ENCODE results near the gene TGM3.

DNA sequence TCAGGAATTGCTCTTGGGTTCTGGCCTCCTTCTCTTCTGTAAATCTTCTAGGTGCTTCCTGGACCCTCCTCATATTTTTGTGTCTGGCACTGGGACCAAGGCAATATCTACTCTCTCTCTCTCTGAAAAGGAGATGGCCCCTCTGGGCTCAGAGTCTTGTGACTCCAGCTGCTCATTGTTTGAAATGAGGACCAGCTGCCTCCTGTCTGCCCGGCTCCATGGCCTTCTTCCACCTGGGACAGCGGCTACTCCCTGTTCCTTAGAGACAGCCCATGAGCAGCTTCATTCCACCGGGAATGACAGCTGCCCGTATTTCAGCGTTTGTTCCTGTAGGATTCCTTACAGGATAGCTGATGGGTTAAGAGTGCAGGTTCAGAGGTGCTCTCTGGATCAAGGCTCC lies 2.9 kb downstream of the TGM3 start:
- TF ChIP-seq, protein P1, sequence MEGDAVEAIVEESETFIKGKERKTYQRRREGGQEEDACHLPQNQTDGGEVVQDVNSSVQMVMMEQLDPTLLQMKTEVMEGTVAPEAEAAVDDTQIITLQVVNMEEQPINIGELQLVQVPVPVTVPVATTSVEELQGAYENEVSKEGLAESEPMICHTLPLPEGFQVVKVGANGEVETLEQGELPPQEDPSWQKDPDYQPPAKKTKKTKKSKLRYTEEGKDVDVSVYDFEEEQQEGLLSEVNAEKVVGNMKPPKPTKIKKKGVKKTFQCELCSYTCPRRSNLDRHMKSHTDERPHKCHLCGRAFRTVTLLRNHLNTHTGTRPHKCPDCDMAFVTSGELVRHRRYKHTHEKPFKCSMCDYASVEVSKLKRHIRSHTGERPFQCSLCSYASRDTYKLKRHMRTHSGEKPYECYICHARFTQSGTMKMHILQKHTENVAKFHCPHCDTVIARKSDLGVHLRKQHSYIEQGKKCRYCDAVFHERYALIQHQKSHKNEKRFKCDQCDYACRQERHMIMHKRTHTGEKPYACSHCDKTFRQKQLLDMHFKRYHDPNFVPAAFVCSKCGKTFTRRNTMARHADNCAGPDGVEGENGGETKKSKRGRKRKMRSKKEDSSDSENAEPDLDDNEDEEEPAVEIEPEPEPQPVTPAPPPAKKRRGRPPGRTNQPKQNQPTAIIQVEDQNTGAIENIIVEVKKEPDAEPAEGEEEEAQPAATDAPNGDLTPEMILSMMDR (tag by site-specific recombination; IDR thresholded peaks at IDR 0.05), result no peak
- TF ChIP-seq, protein P2, sequence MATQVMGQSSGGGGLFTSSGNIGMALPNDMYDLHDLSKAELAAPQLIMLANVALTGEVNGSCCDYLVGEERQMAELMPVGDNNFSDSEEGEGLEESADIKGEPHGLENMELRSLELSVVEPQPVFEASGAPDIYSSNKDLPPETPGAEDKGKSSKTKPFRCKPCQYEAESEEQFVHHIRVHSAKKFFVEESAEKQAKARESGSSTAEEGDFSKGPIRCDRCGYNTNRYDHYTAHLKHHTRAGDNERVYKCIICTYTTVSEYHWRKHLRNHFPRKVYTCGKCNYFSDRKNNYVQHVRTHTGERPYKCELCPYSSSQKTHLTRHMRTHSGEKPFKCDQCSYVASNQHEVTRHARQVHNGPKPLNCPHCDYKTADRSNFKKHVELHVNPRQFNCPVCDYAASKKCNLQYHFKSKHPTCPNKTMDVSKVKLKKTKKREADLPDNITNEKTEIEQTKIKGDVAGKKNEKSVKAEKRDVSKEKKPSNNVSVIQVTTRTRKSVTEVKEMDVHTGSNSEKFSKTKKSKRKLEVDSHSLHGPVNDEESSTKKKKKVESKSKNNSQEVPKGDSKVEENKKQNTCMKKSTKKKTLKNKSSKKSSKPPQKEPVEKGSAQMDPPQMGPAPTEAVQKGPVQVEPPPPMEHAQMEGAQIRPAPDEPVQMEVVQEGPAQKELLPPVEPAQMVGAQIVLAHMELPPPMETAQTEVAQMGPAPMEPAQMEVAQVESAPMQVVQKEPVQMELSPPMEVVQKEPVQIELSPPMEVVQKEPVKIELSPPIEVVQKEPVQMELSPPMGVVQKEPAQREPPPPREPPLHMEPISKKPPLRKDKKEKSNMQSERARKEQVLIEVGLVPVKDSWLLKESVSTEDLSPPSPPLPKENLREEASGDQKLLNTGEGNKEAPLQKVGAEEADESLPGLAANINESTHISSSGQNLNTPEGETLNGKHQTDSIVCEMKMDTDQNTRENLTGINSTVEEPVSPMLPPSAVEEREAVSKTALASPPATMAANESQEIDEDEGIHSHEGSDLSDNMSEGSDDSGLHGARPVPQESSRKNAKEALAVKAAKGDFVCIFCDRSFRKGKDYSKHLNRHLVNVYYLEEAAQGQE (tag by site-specific recombination; IDR thresholded peaks at IDR 0.05), result no peak
- TF ChIP-seq, protein P3, sequence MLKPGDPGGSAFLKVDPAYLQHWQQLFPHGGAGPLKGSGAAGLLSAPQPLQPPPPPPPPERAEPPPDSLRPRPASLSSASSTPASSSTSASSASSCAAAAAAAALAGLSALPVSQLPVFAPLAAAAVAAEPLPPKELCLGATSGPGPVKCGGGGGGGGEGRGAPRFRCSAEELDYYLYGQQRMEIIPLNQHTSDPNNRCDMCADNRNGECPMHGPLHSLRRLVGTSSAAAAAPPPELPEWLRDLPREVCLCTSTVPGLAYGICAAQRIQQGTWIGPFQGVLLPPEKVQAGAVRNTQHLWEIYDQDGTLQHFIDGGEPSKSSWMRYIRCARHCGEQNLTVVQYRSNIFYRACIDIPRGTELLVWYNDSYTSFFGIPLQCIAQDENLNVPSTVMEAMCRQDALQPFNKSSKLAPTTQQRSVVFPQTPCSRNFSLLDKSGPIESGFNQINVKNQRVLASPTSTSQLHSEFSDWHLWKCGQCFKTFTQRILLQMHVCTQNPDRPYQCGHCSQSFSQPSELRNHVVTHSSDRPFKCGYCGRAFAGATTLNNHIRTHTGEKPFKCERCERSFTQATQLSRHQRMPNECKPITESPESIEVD (tag by site-specific recombination; IDR thresholded peaks at IDR 0.05), result no peak
- TF ChIP-seq ZNF174 (tag by site-specific recombination; IDR thresholded peaks at IDR 0.05) (no peak), ZFP3 (tag by site-specific recombination; IDR thresholded peaks at IDR 0.05; ENCODE audit: low read depth) (no peak), ZNF529 (tag by site-specific recombination; IDR thresholded peaks at IDR 0.05; ENCODE audit: insufficient replicate concordance) (no peak), TCF7L2 (IDR thresholded peaks at IDR 0.05; ENCODE audit: borderline replicate concordance, low read depth, low read length) (no peak), ZNF274 (IDR thresholded peaks at IDR 0.05; ENCODE audit: low read length) (no peak), ZNF274 (tag by site-specific recombination; IDR thresholded peaks at IDR 0.05; ENCODE audit: borderline replicate concordance) (no peak), ZNF133 (tag by site-specific recombination; IDR thresholded peaks at IDR 0.05) (no peak)
- TF ChIP-seq, protein P4, sequence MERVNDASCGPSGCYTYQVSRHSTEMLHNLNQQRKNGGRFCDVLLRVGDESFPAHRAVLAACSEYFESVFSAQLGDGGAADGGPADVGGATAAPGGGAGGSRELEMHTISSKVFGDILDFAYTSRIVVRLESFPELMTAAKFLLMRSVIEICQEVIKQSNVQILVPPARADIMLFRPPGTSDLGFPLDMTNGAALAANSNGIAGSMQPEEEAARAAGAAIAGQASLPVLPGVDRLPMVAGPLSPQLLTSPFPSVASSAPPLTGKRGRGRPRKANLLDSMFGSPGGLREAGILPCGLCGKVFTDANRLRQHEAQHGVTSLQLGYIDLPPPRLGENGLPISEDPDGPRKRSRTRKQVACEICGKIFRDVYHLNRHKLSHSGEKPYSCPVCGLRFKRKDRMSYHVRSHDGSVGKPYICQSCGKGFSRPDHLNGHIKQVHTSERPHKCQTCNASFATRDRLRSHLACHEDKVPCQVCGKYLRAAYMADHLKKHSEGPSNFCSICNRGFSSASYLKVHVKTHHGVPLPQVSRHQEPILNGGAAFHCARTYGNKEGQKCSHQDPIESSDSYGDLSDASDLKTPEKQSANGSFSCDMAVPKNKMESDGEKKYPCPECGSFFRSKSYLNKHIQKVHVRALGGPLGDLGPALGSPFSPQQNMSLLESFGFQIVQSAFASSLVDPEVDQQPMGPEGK (tag by site-specific recombination; IDR thresholded peaks at IDR 0.05), result no peak
- TF ChIP-seq, protein P5, sequence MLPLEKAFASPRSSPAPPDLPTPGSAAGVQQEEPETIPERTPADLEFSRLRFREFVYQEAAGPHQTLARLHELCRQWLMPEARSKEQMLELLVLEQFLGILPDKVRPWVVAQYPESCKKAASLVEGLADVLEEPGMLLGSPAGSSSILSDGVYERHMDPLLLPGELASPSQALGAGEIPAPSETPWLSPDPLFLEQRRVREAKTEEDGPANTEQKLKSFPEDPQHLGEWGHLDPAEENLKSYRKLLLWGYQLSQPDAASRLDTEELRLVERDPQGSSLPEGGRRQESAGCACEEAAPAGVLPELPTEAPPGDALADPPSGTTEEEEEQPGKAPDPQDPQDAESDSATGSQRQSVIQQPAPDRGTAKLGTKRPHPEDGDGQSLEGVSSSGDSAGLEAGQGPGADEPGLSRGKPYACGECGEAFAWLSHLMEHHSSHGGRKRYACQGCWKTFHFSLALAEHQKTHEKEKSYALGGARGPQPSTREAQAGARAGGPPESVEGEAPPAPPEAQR (tag by site-specific recombination; IDR thresholded peaks at IDR 0.05), result no peak

All from HEK293 (cell line).